Left renal cortex interstitium (tissue), 4 donors: ENCODE measurements around the gene ATF6B. TPM values are rescaled to one million over a fixed set of nuclear protein-coding genes. Genes with fewer than 3 reads are reported as not detected.
"Not testable (repeated sequence)": the region's sequence is repeated elsewhere in the genome, so short reads cannot be mapped to it uniquely, and the experiment has no call there.

Experiments
- DNase-seq, 4 donors: peaks; one replicate each; pipeline ENCODE4 v3.0.0-alpha.2; 2013; ENCODE audit warnings: low read depth in 4 of 4, low spot score in 2 of 4, missing footprints in 1 of 4
- polyA plus RNA-seq, 4 donors: library from polyadenylated mRNA; unstranded; fragments of 120-200 nt; gene quantifications; one replicate each; pipeline ENCODE4 v1.2.1, GENCODE V29; 2013; ENCODE audit not compliant: insufficient read length in 4 of 4

The ATF6B gene
- polyA plus RNA-seq, 4 donors, result 88.4 to 123 (median 95.4) TPM

DNA sequence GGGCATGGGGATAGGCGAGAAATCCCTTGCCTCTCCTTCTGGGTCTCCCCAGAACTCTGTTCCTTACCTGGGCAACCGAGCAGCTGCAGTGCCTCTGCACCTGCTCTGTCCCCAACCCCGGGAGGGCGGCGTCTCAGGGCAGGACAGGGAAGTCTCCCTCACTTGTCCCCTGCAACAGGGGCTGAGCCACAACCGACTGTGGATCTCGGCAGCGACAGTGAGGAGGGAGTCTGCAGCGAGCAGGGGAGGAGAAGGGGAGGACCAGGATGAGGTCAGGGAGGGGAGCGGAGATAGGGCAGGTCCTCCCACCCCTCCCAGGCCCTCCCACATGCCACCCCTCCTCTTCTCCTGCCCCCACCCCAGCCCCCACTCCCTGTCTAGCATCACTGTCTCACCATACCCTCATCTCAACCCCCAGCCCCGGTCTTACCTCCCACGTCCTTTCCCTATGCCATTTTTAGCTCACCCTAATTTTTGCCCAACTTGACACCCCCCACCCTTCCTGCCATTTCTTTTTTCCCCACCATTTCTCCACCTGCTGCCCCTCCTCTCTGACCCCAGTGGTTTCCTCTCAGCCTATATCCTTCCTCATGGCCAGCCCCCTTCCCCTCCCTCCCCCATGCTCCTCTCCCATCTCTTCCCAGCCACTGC is 18.8 kb downstream of the ATF6B start, which contains the start of gene TNXB:
TSS of gene TNXB (minus strand) at position 225 of the 651 bp plus-strand sequence. CDS start 11,140 bp downstream, outside the sequence.
- no peak for DNase-seq

DNA sequence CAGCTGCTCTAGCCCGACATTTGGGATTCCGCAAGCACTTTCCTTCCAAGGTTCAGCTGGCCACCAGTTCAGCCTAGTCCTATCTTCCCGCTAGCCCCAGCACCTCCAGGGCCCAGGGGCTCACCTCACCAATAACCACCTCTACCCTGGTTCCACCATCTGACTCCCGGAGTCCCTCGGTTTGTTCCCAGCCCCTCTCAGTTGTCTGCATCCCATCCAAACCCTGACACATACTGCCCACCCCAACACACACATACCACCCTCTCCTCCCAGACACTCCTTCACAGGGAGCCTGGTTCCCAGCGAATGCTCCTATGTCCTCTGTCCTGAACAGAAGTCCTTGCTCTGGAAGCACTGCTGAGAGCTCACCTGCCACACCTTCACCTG is 19.3 kb downstream of the ATF6B start:
- no peak for DNase-seq

DNA sequence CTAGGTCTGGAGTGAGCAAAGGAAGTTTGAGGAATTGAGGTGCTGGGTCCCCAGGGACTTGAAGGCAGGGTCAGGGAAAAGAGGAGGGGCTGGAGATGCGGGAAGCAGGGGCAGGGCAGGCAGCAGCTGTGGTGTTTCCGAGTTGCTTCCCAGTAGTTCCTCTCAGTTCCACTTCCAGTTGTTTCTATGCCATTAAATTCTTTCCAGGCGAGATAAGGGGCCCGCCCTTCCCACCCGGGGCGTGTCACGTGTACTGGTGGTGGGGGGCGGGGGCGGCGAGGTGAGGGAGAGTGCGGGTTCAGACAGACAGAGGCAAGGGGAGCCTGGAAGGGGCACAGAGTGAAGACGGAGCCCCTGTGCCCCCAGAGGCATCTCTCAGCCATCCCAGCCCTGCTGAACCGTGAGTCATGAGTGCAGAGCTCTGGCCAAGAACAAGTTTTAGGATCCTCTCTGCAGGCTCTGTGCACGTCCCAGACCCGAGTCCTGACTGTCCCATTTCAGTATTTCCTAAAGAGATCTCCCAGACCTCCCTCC is 19.9 kb downstream of the ATF6B start:
- DNase-seq, result no peak

DNA sequence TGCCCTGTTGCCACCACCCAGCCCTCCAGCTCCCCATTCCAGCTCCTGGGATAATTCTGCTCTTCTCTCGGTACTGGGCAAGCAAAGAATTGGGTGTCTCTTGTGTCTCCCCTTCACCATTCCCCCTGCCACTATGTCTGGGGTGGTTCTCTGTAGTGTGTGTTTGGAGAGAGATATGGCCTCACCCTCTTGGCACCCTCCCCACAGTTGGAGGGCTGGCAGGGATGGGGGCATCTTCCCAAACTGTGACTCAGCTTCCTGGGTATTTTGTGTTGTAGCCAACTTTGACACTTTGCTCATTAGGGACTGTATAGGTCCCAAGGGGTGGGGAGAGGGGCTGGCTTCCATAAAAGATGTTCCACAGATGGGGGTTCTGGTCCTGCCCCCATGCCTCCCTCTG is 20.6 kb downstream of the ATF6B start:
- DNase-seq, result no peak

DNA sequence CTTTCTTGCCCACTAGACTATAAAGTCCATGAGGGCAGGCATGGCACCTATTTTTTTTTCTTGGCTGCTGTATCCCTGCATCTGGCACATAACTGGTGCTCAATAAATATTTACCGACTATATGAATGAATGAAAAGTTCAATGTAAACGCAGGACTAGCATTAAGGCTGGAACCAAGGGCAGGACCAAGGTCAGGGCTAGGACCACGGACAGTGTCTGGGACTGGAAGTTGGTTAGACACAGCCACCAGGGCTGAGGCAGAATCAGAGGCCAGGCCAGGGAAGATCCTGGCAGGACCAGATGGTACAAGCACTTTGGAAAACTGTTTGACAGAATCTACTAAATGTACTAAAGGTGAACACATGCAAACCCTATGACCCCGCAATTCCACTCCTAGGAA is 22.6 kb downstream of the ATF6B start:
- DNase-seq, result no peak

DNA sequence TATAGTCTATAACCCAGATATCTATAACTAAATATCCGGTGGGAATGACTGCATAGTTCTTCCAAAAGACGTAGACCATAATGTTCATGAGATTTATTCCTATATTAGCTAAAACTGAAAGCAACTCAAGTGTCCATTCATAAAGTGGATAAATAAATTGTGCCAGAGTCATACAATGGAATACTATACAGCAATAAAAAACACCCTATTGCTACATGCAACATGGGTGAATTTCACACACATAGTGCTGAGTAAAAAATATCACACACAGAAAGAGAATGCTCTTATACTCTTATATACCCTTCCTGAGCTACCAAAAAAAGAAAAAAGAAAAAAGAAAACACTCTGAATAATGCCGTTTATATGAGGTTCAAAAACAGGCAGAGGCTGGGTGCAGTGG is 25.8 kb downstream of the ATF6B start:
- no peak for DNase-seq

DNA sequence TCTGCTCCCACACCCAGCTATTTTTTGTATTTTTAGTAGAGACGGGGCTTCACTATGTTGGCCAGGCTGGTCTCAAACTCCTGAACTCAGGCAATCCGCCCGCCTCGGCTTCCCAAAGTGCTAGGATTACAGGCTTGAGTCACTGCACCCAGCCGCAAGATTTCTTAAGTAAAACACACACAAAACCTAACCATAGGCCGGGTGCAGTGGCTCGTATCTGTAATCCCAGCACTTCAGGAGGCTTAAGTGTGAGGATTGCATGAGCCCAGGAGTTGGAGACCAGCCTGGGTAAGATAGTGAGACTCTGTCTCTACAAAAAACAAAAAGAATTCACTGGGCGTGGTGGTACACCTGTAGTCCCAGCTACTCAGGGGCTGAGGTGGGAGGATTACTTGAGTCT is 27.8 kb downstream of the ATF6B start:
- not testable (repeated sequence) for DNase-seq

DNA sequence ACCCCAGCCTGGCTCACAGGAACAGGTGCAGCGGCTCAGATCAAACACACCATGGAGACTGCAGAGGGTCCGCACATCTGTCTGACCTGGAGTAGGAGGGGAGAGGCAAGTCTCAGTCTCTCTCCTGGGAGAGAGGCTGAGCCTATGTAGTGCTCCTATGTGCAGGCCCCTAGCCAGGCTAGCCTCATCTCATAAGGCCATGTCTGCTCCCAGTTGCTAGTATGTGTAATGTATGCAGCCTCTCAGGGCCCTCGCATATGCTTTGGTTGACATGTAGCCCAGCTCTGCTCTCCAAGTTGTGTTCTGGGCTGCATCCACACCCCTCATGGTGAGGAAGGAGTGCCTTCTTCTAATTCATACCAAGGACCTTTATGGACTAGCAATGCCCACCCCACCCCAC is 30.7 kb downstream of the ATF6B start:
- no peak for DNase-seq

DNA sequence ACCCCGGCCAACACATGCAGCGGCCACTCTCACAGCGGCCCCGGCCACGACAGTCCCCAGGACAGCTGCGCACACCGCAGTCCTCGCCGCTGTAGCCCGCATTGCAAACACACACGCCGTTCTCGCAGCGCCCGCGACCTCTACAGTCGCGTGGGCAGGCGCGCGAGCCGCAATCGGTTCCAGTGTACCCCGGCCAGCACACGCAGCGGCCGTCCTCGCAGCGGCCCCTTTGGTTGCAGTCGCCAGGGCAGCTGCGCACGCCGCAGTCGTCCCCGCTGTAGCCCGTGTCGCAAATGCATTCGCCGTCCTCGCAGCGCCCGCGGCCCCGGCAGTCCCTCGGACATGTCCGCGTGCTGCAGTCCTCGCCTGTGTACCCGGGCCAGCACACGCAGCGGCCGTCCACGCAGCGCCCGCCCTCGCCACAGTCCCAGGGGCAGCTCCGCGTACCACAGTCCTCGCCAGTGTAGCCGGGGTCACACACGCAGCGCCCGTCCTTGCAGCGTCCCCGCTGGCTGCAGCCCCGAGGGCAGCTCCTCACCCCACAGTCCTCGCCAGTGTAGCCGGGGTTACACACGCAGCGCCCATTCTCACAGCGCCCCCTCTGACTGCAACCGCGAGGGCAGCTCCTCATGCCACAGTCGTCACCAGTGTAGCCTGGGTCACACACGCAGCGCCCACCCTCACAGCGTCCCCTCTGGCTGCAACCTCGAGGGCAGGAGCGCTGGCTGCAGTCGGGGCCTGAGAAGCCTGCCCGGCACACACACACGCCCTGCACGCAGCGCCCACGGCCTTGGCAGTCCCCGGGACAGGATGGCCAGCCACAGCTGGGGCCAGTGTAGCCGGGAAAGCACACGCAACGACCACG is 31.4 kb downstream of the ATF6B start:
- DNase-seq, result no peak

DNA sequence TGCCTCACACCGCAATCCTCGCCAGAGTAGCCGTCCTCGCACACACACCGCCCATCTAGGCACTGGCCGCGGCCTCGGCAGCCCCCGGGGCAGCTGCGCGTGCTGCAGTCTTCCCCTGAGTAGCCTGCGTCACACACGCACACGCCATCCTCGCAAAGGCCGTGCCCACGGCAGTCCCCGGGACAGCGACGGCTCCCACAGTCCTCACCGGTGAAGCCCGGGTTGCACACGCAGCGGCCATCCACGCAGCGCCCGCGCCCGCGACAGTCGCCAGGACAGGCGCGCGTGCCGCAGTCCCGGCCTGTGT is 32.0 kb downstream of the ATF6B start:
- no peak for DNase-seq

DNA sequence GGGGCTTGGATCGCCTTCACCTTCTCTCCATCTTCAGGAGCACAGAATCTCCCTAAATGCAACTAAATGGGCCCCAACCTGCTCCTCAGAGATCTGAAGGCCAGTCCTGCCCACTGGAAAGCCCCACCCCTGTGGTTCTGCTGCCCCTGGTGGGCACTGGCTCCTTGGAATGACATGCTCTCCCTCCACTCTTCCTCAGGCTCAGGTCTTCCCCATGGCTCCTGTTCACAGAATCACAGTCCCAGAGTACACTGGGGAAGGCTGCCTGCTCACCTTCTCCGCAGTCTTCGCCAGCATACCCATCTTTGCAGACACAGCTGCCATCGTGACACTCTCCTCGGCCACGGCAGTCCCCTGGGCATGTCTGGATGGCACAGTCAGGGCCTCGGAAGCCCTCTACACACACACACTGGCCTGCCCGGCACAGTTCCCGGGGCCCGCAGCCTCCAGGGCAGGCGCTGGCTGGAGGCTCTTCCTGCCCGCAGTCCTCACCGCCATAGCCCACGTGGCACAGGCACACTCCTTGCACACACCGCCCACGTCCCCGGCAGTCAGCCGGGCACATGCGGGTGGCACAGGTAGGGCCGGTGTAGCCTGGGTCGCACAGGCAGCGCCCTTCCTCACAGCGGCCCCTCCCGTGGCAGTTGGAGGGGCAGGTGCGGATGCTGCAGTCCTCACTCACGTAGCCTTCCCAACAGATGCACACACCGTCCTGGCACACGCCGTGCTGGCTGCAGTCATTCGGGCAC is 32.5 kb downstream of the ATF6B start:
- DNase-seq, result no peak

DNA sequence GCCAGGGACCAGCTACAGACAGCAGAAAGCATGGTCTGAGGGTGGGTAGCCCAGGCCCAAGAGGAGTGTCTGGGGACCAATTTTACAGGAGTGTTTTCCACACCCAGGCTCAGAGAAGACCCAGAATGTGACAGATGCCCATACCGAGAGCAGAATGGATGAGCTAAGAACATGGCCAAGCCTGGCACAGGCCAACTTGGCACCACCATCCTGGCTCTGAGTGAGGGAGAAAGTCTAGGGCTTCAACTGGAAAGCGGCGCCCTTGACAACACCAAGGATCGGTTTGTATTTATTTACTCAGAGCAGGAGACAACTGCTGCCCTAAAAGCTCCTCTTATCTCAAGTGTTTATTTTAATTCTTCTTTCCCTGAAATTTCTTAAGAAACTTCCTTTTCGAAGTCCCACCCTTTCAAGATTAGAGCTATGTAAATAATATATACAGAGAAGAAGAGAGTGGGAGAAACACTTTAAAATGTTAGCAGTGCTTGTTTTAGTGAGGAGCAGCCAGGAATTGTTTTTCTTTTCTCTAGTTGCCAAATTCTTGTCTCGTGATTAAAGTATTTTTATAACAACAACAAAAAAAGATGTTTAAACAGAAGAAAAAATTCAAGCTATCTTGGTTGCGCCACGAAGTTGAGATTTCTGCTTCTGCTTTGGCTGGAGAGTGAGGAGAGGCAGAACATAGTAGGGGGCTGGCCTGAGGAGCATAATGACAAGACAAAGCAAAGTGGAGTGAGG is 35.1 kb downstream of the ATF6B start:
- DNase-seq, result no peak

DNA sequence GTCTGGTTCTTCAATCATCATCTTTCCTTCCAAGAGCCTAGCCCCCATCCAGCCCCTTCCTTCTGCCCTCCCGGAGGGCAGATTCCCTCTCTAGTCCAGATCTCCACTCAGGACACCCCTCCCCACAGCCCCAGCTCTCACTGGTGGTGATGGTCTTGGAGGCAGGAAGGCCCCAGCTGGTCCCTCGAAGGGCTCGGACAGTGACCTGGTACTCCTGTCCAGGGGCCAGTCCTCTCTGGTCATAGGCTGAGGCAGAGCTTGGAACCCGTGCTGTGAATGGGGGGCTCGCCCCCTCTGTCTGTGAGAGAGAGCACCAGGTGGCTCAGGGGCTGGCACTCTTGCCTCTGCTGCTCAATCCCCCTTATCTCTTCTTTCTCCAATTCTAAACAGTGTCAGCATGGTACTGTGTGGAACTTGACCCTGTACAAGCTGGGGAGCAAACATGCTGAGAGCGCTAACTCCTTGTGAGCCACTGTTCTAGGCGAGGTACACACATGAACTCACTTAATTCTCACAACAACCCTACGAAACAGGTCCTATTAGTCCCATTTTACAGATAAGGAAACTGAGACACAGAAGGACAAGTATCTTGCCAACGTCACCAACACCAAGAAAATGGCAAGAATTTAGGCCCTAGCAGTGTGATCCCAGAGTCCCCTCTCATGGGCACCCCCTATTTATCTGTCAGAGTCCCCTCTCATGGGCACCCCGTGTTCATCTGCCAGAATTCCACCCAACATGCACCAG is 38.8 kb downstream of the ATF6B start:
- DNase-seq, result no peak

DNA sequence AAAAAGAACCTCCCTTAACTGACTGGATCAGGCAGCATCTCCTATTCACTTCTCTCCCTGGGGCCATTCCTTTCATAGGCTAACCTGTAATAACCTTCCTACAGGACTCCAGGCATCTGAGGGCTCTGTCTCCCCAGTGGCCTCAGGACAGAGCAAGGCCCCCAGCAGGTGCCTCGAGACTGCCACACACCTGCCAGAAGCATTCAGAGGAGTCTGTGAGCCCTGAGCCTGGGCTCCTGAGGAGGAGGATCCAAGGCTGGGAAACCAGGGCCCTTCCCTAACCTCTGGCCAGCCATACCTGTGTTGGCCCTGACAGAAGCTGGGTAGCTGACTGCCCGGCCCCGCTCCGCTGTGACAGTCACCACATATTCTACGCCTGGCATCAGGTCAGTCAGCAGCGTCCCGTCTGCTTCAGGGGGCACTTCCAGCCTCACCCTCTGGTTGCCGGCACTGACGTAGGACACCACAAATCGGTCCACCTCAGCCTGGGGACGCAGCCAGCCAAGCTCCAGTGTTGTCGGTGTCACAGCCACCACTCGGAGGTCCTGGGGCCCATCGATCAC is 39.5 kb downstream of the ATF6B start:
- no peak for DNase-seq

DNA sequence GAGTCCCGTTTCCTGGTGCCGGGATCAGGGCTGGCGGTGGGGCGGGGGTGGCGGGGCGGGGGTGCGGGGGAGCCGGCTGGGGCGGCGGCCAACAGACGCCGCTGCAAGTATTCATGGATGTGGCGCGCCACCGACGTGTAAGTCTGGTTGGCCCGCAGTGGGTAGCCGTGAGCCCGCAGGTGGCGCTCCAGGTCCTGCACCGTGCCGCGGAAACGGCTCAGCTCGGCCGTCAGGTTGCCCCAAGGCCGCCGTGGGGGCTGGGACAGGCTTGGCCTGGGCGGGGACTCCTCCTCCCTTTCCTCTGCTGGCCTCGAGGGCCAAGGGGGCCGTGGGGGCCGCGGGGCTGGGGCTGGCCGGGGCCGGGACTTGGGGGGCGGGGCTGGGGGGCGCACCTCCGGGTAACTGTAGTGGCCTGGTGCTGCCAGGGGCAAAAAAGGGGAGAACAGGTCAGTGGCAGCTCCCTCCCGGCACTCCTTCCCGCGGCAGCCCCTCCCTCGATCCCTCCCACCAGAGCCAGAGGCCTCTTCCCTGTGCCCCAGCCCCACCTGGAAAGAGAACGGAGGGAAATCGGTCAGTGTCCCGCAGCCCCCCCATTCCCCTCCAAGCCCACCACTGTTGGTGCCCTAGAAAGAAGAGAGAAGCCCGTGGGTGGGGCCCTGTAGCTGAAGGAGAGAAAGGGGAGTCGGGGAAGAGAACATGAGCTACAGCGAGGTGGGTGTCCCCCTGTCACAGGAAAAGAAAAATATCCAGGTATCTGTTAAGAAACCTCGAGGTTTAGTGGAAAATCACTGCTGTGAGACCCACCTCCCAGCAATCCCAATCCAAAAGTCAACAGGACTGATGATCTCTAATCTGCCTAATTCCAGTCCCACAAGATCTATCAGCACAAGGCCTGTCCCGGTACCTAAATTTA is 40.2 kb downstream of the ATF6B start:
- DNase-seq, result peak in 1 of 4 donors; percentile 50

DNA sequence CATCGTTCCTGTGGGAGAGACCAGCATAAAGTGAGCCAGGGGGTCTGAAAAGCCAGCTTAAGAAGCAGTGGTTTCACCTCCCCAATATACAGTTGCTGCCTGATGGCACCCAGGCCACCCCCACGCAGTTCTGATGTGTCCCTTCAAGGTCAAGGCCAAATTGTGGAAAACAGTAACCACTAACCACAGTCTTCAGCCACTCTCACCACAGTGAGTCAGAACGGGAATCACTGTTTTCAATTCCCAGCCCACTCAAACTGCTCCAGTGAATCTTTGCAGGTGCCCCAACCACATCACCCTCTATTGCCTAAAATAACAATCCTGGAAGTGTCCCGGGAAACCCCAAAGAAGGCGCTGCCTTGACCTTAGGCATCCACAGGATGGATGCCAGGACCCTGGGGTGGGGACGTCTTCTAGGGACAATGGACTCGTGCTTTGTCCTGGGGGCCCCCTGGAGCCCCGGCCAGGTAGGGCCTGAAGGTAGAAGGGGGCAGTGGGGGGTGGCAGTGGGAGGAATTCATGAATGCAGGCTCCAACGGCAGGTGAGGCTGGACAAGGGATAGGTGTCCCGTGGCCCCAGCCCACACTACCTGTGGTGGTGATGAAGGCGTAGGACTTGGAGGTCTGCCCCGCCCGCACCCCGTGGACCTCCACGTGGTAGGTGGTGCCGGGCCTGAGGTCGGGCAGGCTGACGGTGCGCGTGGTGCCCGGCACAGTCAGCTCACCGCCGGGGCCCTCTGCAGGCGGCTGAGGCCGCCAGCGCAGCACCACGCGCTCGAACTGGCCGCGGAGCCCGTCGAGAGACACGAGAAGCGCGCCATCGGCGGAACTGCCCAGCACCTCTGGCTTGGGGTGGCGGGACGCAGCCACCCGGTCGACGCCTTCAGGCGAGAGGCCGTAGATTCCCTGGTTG is 41.1 kb downstream of the ATF6B start:
- DNase-seq, result no peak

DNA sequence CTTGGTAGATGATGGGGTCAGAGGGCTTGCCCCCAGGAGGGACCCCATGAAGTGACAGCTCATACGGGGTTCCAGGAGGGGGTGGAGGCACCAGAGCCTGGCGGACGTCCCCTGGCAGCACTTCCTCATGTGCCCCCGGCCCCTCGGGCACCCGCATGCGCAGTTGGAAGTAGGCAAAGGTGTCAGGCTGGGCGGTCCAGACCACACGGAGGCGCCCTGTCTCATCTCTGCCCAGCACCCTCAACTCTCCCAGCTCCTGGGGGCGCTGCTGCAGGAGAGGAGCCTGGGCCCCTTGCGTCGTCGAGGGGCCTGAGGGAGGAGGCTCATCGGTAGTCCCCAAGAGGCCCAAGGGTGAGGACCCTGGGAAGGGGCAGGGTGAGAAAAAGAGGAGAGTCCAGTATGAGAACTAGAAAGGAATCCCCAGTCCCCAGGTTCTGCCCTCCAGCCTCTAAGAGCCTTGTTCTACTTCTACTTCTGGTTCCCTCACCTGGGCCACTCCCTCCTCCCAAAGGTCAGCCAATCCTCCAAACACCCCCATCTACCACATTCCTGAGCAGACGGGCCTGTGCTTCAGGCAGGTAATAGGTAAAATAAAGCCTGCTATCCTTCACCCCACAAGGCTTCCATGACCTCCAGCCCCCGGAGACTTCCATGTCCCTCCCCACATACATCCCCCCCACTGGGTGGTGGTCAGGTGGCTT is 42.1 kb downstream of the ATF6B start:
- no peak for DNase-seq
